SIG-M5 treated with dmso at 0.1 percent for 504 hours (cell line): ENCODE data around the gene TTC39B.
A peak's percentile ranks its signal among the peaks of the same experiment; 100 is the strongest.

Source experiments
- DNase-seq: peaks from one replicate; lab custom pipeline; 2025; ENCODE audit not compliant: unreplicated experiment; lab: John Stamatoyannopoulos, UW

TTC39B gene

GRCh38 chr9:15182730-15183129 is 124.3 kb downstream of the TTC39B start:
- no peak for DNase-seq

GRCh38 chr9:15182101-15182551 is 124.9 kb downstream of the TTC39B start:
- no peak for DNase-seq

DNA sequence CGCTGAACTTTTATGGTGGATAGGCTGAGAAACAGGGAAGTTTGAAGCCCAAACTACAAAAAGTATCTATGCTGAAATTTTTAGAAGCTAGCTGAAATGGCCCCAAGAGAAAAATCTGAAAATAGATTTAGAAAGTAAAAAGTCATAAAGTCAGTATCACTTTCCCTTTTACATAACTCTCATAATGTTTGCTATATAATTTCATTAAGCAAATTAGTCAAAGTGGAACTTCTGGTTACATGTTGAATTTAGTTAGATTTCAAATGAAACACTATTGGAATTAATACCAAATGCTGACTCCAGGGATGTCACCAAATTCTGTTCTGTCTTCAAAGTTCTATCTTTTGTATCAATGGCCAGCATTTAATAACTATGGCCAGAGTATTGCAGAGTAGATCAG is 126.9 kb downstream of the TTC39B start:
- no peak for DNase-seq

DNA sequence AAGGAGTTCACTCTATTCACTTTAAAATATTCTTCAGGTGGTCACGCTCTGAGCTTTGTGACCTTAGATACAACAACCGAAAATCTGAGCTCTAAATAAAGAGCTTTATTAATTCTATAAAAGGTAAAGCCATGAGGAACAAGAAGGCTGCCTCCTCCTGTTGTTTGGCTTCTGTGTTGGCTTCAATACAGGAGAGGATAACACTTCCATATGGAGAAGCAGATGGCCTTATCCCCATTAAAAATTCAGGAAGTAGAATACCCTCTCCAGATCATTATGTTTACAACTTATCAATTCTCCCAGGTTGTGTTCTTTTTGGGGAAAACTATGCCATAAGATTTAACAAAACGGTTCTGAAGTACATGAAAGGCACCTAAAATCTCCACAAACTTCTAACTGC is 128.4 kb downstream of the TTC39B start:
- no peak for DNase-seq

- no peak for DNase-seq
These were observed 130.2 kb downstream of the TTC39B start for GRCh38 chr9:15176836-15177235.

GRCh38 chr9:15163931-15164330 is 143.1 kb downstream of the TTC39B start:
- no peak for DNase-seq

GRCh38 chr9:15161753-15162152 is 145.3 kb downstream of the TTC39B start:
- no peak for DNase-seq

DNA sequence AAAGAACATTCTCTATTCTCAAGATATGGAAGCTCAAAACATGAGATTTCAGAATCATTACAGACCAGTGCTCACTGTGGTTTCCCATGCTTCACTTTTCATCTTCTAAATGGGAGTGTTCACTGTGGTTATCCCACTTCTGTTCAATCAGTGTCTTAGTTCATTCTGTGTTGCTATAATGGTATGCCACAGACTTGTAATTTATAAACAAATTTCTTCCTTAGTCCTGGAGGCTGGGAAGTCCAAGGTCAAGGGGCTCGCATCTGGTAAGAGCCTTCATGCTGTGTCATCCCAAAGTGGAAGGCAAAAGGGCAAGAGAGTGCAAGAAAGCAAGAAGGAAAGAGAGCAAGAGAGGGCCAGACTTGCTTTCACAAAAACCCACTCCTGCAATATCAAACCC is 146.3 kb downstream of the TTC39B start:
- DNase-seq: no peak

DNA sequence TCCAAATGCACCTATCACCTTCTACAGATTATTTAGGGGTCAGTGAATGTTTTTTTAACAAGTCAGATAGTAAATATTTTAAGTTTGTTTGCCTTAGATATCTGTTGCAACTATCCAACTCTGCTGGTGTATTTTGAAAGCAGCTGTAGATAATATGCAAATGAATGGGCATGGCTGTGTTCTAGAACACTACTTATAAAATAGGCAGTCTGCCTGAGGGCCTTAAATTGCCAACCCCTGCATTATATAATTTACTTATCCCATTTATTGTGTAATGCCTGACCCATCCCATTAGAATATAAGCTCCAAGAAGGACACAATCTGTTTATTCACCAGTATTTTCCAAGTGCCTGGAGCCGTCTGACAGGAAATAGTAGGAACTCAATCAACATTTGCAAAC is 149.0 kb downstream of the TTC39B start:
- no peak for DNase-seq

DNA sequence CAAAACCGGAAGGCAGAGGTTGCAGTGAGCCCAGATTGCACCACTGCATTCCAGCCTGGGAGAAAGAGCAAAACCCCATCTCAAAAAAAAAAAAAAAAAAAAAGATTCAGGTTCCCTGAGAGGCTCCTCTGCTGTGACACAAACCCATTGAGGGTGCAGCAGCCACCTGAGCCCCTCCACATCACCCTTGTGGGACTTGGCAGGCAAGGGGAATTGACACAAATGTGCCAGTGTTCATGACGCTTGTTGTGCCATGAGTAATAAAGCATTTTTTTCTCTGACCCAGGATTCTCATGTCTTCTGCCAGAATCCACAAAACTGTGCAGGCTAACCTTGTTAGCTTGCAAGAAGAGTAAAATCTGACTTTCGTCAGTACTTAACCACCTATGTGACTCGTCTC is 149.6 kb downstream of the TTC39B start:
- DNase-seq: no peak

- DNase-seq: no peak
These were observed 150.8 kb downstream of the TTC39B start for GRCh38 chr9:15156241-15156640.

DNA sequence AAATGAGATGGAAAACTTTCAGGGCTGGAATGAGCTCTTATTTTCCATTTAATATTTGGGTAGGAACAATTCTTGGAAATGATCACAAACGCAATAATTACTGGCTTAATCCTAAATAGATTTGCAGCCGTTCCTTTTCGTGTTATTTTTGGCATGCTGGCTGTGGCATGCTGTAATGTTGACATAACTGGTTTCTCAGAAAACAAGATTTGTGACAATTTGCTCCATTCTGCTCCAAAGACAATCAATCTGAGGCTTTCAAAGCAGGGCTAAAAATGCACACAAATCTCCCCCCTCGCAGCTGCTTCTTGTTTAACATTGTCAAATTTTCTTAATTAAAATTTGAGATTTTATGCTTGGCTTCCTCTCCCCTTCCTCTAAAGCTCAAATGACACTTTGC is 151.2 kb downstream of the TTC39B start:
- no peak for DNase-seq

GRCh38 chr9:15155323-15155722 is 151.7 kb downstream of the TTC39B start:
- DNase-seq: no peak

DNA sequence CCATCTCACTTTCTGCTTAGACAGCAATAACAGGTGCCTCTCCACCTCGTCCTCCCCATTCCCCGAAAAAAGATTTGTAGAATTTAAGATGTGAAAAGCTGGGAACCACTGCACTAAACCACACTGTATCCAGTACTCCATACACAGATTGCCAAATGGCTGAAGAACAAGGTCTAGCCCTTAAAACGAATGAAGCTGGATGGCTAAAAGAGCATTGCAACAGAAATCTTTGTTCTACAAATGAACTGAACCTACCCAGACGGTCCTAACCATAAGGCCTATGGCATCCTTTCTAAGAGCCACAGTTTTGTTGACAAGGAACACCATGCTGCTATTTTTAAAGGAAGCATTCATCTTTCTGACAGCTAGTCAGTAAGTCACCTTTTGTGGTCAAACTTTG is 152.3 kb downstream of the TTC39B start:
- no peak for DNase-seq

DNA sequence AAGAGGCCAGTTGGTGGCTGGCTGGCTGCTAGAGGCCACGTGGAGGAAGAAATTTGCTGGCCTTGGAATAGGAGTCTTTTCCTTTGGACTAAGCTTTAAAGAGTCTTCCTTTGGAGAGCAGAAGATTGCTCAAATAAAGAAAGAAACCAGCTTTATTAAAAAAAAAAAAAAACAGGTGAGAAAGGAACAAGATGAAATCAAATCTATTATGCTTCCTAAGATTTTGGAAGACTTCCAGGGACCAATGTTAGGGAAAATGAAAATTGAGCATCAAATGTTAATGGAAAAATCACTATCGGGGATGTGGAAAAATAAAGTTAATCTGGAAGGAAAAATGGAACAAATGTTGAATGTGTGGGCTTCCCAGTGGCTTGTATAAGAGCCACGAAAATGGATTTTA is 153.1 kb downstream of the TTC39B start:
- DNase-seq: no peak

- no peak for DNase-seq
These were observed 156.1 kb downstream of the TTC39B start for GRCh38 chr9:15150939-15151338.

GRCh38 chr9:15149450-15149849 is 157.6 kb downstream of the TTC39B start:
- DNase-seq: no peak

DNA sequence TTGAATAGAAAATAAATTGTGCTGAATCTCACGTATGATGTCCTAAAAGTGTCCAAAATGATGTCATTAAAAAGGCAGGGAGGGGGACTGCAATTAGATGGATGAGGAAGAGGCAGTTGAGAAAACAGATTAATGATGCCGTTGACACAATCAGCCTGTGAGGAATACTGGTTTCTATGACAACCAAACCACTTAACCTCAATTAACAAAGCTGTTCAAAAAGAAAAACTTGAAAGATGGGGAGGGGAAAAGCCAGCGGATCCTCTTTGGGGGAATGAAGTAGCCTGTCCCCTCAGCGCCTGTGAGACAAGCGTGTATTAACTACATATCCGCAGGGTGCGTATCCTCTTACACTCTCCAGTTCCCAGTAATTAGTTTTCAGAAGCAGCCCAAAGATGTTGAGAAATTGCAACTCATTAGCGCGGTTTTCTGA is 160.7 kb downstream of the TTC39B start:
- no peak for DNase-seq

DNA sequence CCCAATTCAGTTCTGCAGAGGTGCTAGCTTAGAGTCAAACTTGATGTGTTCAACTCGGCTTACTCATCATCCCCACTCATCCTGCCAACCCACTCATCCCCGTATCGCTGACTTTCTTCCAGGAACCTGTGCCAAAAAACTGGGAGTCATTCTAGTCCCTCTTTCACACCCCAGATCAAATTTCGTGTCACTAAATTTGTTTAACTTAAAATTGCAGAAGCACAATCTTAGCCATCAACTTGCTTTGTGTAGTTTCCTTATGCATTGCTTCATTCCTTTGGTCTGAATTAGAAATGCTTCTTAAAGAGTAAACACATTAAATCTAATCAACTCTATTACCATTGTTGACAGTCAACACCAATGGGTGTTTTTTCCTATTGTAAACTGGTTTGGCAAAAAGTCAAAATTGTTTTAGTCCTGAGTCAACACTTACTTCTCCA is 162.4 kb downstream of the TTC39B start:
- no peak for DNase-seq

DNA sequence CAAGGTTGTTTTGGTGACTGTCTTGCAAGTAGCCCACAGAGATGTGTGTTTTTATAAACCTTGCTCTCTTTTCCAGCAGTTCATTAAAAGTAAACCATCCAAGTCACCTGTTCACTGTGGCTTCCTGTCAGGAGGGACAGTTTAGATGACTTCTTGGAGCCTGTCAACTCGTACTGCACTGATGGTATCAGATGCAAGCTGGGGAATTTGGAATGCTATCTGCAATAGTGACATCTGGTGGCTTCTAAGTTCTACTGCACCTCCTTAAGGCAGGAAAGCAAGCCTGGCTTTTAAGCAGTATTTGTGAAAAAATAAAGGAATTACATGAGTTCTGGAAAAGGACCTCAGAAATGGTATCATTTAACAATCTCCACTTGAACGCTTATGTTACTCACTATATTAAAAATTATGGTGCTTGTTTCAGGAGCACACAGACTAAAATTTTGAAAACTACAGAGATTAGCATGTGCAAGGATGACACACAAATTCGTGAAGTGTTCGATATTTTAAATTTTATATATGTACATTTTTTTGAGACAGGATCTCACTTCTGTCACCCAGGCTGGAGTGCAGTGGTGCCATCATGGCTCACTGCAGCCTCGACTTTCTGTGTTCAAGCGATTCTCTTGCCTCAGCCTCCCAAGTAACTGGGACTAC is 164.0 kb downstream of the TTC39B start:
- DNase-seq: peak; percentile 50

DNA sequence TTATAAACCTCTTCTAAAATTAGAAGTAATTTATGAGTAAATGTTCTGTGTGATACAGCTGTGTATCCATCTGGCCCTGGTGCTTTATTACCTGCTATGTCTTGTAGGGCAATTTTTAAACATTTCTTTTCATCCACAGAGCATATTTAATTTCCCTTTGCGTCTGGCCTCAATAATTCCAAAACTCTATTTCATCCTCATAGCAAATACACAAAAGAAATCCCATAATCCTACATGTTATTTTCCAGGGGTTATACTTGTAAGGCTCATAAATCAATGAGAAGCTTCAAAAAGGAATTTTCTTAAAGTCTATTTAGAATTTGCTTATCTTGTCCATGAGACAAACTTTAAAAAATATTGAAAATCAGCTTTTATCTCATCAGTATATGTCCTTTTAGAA is 167.0 kb downstream of the TTC39B start:
- no peak for DNase-seq

- DNase-seq: no peak
These were observed 167.5 kb downstream of the TTC39B start for GRCh38 chr9:15139469-15139868.

GRCh38 chr9:15138357-15138686 is 168.7 kb downstream of the TTC39B start:
- no peak for DNase-seq
